ENCODE data around the gene MICA. TPM values are rescaled to one million over a fixed set of nuclear protein-coding genes. Genes with fewer than 3 reads are reported as not detected.
A peak's percentile ranks its signal among the peaks of the same experiment; 100 is the strongest.
"Not testable (repeated sequence)": the region's sequence is repeated elsewhere in the genome, so short reads cannot be mapped to it uniquely, and the experiment has no call there.

MICA gene
- polyA plus RNA-seq, 3 donors: 12.0 to 14.8 (median 14.3) TPM

DNA sequence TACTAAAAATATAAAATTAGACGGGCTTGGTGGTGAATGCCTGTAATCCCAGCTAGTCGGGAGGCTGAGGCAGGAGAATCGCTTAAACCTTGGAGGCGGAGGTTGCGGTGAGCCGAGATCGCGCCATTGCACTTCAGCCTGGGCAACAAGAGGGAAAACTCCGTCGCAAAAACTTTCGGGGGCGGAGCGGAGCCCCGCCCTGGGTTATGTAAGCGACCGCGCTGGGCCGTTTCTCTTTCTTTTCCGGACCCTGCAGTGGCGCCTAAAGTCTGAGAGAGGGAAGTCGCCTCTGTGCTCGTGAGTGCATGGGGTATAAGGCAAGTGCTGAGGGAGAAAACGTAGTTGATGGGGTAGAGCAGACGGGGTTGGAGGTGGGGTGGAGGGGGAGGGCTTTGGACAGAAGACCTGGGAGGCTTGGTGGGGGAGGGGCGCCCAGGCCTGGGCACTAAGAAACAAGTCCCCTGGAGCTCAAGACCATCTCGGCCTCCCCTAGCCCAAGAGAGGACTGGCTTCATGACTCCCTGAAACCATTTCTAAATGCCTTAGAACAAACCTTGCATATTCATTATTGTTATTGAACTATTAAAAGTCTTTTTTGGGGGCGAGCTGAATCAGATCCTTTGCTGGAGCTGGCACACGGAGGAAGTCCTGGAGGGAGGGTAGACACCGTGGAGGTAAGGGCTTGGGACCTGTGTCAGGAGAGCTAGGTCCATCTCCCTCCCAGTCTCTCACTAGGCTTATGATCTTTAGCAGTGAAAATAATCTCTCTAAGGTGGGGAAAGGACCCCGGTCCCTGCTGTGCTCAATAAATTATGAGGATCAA is 2.7 kb upstream of the MICA start:
- 1 to 5% (median 1%) methylated on average over 30 of the region's 30 CpGs for WGBS, 3 donors
- peak overlapping the region; percentile 90 for H3K27ac ChIP-seq (ENCODE audit: low read depth, low read length)

- H3K27ac ChIP-seq (ENCODE audit: low read depth, low read length): no peak overlapping the region
- 30 to 56% (median 36%) methylated on average over 4 of the region's 4 CpGs for WGBS, 3 donors
Observed at GRCh38 chr6:31401403-31401802, 2.0 kb upstream of the MICA start.

GRCh38 chr6:31402324-31403282 is 792 bp upstream of the MICA start:
- WGBS, 3 donors: 6 to 13% (median 7%) methylated on average over 27 of the region's 27 CpGs
- peak overlapping the region; percentile 2 for H3K27ac ChIP-seq (ENCODE audit: low read depth, low read length)

DNA sequence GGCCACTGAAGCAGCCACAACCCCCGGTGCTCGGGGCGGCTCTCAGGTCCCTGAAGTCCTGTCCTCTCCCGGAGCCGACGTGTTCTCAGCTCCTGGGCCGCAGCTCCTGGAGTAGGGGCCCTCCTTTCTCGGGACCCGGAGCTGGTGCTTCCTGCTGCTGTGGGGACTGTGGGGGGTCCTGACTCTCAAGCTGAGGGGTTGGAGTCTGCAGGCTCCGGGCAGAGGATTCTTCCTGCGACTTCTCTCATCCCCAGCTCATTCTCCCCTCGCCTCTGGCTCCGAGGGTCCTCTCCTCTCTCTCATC is 618 bp downstream of the MICA start:
- not testable (repeated sequence) for H3K27ac ChIP-seq (ENCODE audit: low read depth, low read length)
- 13 to 19% (median 17%) methylated on average over 13 of the region's 13 CpGs for WGBS, 3 donors

GRCh38 chr6:31405996-31406395 is 2.6 kb downstream of the MICA start:
- WGBS, 3 donors: 63 to 80% (median 70%) methylated on average over 5 of the region's 5 CpGs

GRCh38 chr6:31407699-31408098 is 4.3 kb downstream of the MICA start:
- H3K27ac ChIP-seq (ENCODE audit: low read depth, low read length): no peak overlapping the region

More at GRCh38 chr6:31405996-31406395, 2.6 kb downstream of the MICA start:
- H3K27ac ChIP-seq (ENCODE audit: low read depth, low read length): no peak overlapping the region

- WGBS, 3 donors: 91 to 98% (median 95%) methylated on average over 8 of the region's 8 CpGs
- no peak overlapping the region for H3K27ac ChIP-seq (ENCODE audit: low read depth, low read length)
Observed at GRCh38 chr6:31412506-31412905, 9.1 kb downstream of the MICA start.

GRCh38 chr6:31414148-31414770 is 10.9 kb downstream of the MICA start:
- 85 to 92% (median 89%) methylated on average over 4 to 7 of the region's 7 CpGs for WGBS, 3 donors
- H3K27ac ChIP-seq (ENCODE audit: low read depth, low read length): not testable (repeated sequence)

DNA sequence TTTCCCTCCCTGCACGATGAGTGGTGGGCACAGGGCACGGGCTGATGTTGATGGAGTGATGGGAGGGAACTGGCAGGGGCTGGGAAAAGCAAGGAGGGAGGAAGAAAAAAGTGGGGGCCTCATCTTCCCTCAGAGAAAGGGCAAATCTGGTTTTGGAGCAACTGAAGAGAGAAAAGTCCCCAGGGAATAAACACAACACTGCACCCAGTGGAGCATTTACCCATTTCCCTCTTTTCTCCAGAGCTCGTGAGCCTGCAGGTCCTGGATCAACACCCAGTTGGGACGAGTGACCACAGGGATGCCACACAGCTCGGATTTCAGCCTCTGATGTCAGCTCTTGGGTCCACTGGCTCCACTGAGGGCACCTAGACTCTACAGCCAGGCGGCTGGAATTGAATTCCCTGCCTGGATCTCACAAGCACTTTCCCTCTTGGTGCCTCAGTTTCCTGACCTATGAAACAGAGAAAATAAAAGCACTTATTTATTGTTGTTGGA is 11.4 kb downstream of the MICA start:
- 82 to 89% (median 85%) methylated on average over 5 to 6 of the region's 6 CpGs for WGBS, 3 donors
- H3K27ac ChIP-seq (ENCODE audit: low read depth, low read length): no peak overlapping the region

DNA sequence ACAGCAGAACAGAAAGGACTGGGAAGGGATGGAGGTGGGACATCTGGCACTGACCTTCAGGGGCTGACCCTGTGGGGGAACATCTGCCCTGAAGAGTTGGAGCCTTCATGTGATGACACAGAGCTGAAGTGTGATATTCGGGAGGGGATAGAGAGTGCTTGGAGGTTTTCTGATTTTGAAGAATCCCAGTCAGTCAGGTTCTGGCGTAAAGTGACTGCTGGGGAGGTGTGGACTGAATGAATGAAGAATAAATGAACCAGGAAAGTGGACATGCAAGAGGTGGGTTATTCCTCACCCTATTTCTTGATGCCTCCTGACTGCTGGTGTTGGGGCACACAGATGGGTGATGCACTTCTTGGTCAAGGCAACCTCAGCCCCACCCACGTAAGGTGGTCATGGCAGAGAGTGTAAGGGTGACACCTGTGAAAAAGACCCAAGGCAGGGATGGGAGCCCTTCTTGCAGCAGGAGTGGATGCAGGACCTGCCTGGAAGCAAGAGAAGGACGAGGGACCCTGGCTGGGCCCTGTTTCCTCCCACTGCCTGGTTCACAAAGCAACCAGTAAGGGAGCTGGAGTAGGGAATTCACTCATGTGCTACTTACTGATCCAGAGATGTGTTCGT is 13.1 kb downstream of the MICA start:
- WGBS, 3 donors: 88 to 93% (median 92%) methylated on average over 5 of the region's 5 CpGs
- H3K27ac ChIP-seq (ENCODE audit: low read depth, low read length): no peak overlapping the region

- 75 to 93% (median 76%) methylated on average over 3 of the region's 3 CpGs for WGBS, 3 donors
- no peak overlapping the region for H3K27ac ChIP-seq (ENCODE audit: low read depth, low read length)
Observed at GRCh38 chr6:31418251-31418650, 14.9 kb downstream of the MICA start.

DNA sequence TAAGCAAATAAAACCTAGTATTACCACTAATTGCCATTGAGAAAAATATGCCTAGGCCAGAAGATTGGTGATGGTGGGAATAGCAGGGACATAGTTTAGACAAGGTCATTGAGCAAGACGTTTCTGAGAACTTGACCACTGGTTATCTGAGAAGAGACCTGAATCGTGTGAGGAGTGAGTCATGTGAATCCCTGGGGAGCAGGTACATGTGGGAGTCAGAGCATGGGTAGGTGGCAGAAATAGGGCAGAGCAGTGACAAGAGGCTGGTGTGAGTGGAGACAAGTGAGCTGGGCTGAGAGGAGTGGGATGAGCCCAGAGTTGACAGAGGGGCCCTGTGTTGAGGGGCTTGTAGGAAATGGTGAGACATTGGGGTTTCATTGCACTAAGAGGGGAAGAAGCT is 16.4 kb downstream of the MICA start:
- 48 to 60% (median 56%) methylated on average over 2 of the region's 2 CpGs for WGBS, 3 donors
- no peak overlapping the region for H3K27ac ChIP-seq (ENCODE audit: low read depth, low read length)

DNA sequence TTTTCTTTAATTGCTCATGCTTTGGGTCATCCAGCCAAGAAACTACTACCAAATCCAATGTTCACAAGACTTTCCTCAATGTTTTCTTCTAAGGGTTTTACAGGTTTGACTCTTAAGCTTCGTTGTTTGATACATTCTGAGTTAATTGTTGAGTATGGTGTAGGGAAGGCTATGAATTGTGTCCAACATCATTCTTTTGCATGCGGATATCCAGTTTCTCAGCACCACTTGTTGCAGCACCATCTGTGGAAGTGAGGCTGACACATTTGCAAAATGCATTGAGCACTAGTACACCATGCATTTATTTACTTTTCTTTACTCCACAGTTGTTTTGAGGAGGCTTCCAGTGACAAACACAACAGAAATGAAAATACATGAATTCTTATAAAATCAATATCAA is 17.2 kb downstream of the MICA start:
- no peak overlapping the region for H3K27ac ChIP-seq (ENCODE audit: low read depth, low read length)
- 83 to 94% (median 90%) methylated on average over 2 of the region's 2 CpGs for WGBS, 3 donors

DNA sequence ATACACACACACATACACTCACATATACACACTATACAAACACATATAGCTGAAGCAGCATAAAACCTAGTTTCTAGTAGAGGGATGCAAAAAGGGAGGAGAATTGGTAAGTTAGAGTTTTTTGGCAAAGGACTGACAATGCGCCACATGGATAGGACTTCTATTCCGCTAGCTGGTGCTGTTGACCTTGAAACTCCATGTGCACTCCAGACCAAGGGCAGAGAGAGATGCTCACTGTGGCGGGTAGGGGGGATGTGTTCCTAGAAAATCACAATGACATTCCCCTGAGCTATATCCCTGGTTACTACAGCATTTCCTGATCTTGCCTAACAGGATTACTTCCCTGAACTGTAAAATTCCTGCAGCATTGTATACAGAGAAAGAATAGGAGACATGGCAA is 19.2 kb downstream of the MICA start:
- H3K27ac ChIP-seq (ENCODE audit: low read depth, low read length): no peak overlapping the region
- 69 to 77% (median 73%) methylated on average over 3 of the region's 3 CpGs for WGBS, 3 donors

- no peak overlapping the region for H3K27ac ChIP-seq (ENCODE audit: low read depth, low read length)
- WGBS, 3 donors: 45 to 60% (median 60%) methylated on average over 3 of the region's 3 CpGs
Observed at GRCh38 chr6:31423550-31423949, 20.2 kb downstream of the MICA start.

- WGBS, 3 donors: 81 to 94% (median 86%) methylated on average over 3 of the region's 3 CpGs
- no peak overlapping the region for H3K27ac ChIP-seq (ENCODE audit: low read depth, low read length)
Observed at GRCh38 chr6:31426395-31427354, 23.3 kb downstream of the MICA start.

GRCh38 chr6:31430449-31430848 is 27.1 kb downstream of the MICA start:
- H3K27ac ChIP-seq (ENCODE audit: low read depth, low read length): no peak overlapping the region
- 43 to 84% (median 77%) methylated on average over 2 of the region's 2 CpGs for WGBS, 3 donors

All from adipose tissue (tissue), 3 donors.